Body of pancreas (tissue), 4 donors: ENCODE results near the gene ERGIC2.

Source experiments
- POLR2A ChIP-seq, 3 donors: fragments of 450-650 bp; IDR thresholded peaks; one replicate each; pipeline ENCODE4 v1.6.1; 2016; ENCODE audit warnings: antibody characterized with exemption in 3 of 3, mild to moderate bottlenecking in 2 of 3
- TF ChIP-seq, protein P1 (sequence below), 7 experiments: fragments of 450-650 bp in 4 of 7; fragments of 200-600 bp in 3 of 7; sonication (generic) in 3 of 7; IDR thresholded peaks; one replicate each; pipeline ENCODE4 v1.5.1; 2016 to 2019; ENCODE audit warnings: antibody characterized with exemption in 7 of 7

DNA sequence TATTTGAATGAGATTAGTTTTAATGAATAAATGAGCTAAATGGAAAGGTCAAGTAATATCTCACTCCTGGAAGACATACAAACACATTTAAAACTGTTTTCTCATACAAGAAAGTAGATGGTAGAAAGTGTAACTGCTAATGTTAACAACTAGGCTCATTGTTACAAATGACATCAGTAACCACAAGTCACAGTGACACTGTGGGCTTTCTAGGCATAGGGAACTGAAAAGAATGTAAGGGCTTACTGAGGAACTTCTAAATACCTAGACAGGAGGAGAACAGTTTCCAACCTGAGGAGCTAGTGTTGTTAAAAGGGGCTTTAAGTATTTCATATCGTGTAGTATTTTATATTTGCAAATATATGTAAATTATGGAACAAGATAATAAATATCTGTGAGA lies 17.5 kb upstream of the ERGIC2 start:
- TF ChIP-seq, protein P1, sequence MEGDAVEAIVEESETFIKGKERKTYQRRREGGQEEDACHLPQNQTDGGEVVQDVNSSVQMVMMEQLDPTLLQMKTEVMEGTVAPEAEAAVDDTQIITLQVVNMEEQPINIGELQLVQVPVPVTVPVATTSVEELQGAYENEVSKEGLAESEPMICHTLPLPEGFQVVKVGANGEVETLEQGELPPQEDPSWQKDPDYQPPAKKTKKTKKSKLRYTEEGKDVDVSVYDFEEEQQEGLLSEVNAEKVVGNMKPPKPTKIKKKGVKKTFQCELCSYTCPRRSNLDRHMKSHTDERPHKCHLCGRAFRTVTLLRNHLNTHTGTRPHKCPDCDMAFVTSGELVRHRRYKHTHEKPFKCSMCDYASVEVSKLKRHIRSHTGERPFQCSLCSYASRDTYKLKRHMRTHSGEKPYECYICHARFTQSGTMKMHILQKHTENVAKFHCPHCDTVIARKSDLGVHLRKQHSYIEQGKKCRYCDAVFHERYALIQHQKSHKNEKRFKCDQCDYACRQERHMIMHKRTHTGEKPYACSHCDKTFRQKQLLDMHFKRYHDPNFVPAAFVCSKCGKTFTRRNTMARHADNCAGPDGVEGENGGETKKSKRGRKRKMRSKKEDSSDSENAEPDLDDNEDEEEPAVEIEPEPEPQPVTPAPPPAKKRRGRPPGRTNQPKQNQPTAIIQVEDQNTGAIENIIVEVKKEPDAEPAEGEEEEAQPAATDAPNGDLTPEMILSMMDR (IDR thresholded peaks at IDR 0.05) = no peak
- TF ChIP-seq POLR2A (IDR thresholded peaks at IDR 0.05) = no peak
